Ovary (tissue), 9 donors: ENCODE data around the gene CAPNS1. TPM values are rescaled to one million over a fixed set of nuclear protein-coding genes. Genes with fewer than 3 reads are reported as not detected.
"Not testable (repeated sequence)": the region's sequence is repeated elsewhere in the genome, so short reads cannot be mapped to it uniquely, and the experiment has no call there.

Experiments used
- DNase-seq, 5 donors: peaks; one replicate each; pipeline ENCODE4 v3.0.0-alpha.2; 2019 to 2020
- H3K27ac ChIP-seq, 2 donors: fragments of 200-600 bp; one replicate each; pipeline versions ENCODE4 v1.5.1 to v1.8.0; 2019 to 2022
- H3K27me3 ChIP-seq: fragments of 200-600 bp; one replicate; pipeline ENCODE4 v1.8.0; 2022
- H3K36me3 ChIP-seq: fragments of 200-600 bp; sonication (generic); one replicate; pipeline ENCODE4 v1.5.1; 2019
- H3K4me1 ChIP-seq: one replicate; pipeline ENCODE4 v1.8.1; 2013; ENCODE audit warnings: mild to moderate bottlenecking, moderate library complexity; ENCODE audit not compliant: insufficient read depth
- H3K4me3 ChIP-seq: fragments of 200-600 bp; sonication (generic); one replicate; pipeline ENCODE4 v1.5.1; 2017
- H3K9me3 ChIP-seq, 2 donors: fragments of 200-600 bp in 1 of 2; sonication (generic) in 1 of 2; one replicate each; pipeline versions ENCODE4 v1.5.1 to v1.8.1; 2013 to 2019; ENCODE audit warnings: mild to moderate bottlenecking in 1 of 2, moderate library complexity in 1 of 2
- CTCF ChIP-seq, 3 donors: fragments of 450-650 bp in 2 of 3; fragments of 200-600 bp in 1 of 3; IDR thresholded peaks; one replicate each; pipeline versions ENCODE4 v1.5.1 to v1.8.0; 2016 to 2022; ENCODE audit warnings: antibody characterized with exemption in 3 of 3, mild to moderate bottlenecking in 1 of 3
- EP300 ChIP-seq: sonication (generic); formaldehyde crosslinking; IDR thresholded peaks from one replicate; pipeline ENCODE4 v1.6.1; 2017; ENCODE audit warnings: antibody characterized with exemption
- POLR2A ChIP-seq: fragments of 450-650 bp; IDR thresholded peaks from one replicate; pipeline ENCODE4 v1.6.1; 2017; ENCODE audit warnings: antibody characterized with exemption, mild to moderate bottlenecking, moderate library complexity
- WGBS, 3 donors: extraction: QIAGEN DNeasy Blood & Tissue Kit in 1 of 3; methylation state at CpG; one replicate each; pipeline versions ENCODE4 v1.1.5 to v1.1.7; 2013 to 2017; 5-methylcytosine and 5-hydroxymethylcytosine counted together
- intact Hi-C, 4 donors: fragments of 100-400 bp; cut with DNase I; formaldehyde crosslinking; loops; one replicate each; pipeline versions ENCODE4 v1.11.0 to v1.15.1; 2022 to 2023
- polyA plus RNA-seq, 2 donors: library from polyadenylated mRNA; stranded (reverse); fragments of 200-250 nt in 1 of 2; fragments of 350-450 nt in 1 of 2; fragmentation: Illumina TruSeq in 1 of 2; extraction: RNeasy Lipid Tissue Mini Kit (QIAGEN cat#74804) in 1 of 2; gene quantifications; one replicate each; pipeline ENCODE4 v1.2.3, GENCODE V29; 2013 to 2014
- total RNA-seq, 7 donors: library from RNA; depleted of rRNA in 2 of 7; stranded (reverse); fragments of >200 nt in 2 of 7; fragmentation: NEBNext Ultra II Directional in 3 of 7; extraction: Animal tissue kit (Norgen Biotek cat#: 25700) in 3 of 7; gene quantifications; one replicate each; pipeline versions ENCODE4 v1.1.0 to v1.2.4, GENCODE V29; 2016 to 2023
- donor health status: DM: no; HTN: no; CAD: no; lungs with moderate emphysema.
- donor health status: DM: no; HTN: no; CAD: no.
- donor health status: Bipolar disorder and iron deficiency.
- donor health status: DM: yes; HTN: yes; CAD: no.
- donor health status: DM: no; HTN: no; CAD: no.
- donor health status: DM: yes; HTN: yes; CAD: no.

Gene CAPNS1
- total and polyA plus RNA-seq, 9 donors, result 69.4 to 783 (median 488) TPM

- H3K4me3 ChIP-seq, result peak overlapping the region; percentile 40
- H3K27ac ChIP-seq, result peak overlapping the region in 1 of 2 donors; percentile 73
- H3K9me3 ChIP-seq, result no peaks in the 10 kb centered on the region
- H3K36me3 ChIP-seq, result no peaks in the 10 kb centered on the region
- DNase-seq, result no peak
- intact Hi-C loops, result loop anchor here in 3 of 4 donors (5.0 kb wide), 1 partner anchor 44 kb away; no protein-coding TSS in a partner anchor
- 9 to 12% (median 11%) methylated on average over 10 of the region's 10 CpGs for WGBS, 3 donors
- H3K4me1 ChIP-seq, result no peaks in the 10 kb centered on the region
- TF ChIP-seq EP300, result no peak
- H3K27me3 ChIP-seq, result no peaks in the 10 kb centered on the region
Observed at GRCh38 chr19:36128392-36128736, 11.5 kb upstream of the CAPNS1 start.

DNA sequence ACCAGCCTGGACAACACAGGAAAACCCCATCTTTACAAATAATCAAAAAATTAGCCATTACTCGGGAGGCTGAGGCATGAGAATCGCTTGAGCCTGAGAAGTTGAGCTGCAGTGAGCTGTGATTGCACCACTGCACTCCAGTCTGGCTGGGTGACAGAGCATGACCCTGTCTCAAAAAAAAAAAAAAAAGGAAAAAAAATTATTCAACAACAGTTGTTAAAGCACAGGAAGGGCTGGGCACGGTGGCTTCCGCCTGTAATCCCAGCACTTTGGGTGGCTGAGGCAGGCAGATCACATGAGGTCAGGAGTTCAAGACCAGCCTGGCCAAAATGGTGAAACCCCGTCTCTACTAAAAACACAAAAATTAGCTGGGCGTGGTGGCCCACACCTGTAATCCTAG, 8.6 kb upstream of the CAPNS1 start:
- H3K27ac ChIP-seq, DNase-seq, intact Hi-C loops, H3K36me3 ChIP-seq, H3K4me1 ChIP-seq, H3K9me3 ChIP-seq, H3K4me3 ChIP-seq, H3K27me3 ChIP-seq: not testable (repeated sequence)
- 79 to 88% (median 82%) methylated on average over 6 of the region's 6 CpGs for WGBS, 3 donors

DNA sequence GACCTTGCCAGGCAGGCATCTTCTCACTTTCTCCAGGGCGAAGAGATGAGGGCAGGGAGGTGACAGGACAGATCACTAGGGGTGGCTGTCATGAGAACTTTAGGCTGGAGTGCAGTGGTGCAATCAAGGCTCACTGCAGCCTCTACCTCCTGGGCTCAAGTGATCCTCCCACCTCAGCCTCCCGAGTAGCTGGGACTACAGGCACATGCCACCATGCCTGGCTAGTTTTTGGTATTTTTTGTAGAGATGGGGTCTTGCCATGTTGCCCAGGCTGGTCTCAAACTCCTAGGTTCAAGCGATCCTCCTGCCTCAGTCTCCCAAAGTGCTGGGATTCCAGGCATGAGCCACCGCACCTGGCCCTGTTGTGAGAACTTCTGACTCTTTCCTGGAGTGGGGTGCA, 5.0 kb upstream of the CAPNS1 start:
- H3K4me1 ChIP-seq, intact Hi-C loops, H3K4me3 ChIP-seq, H3K27me3 ChIP-seq, H3K36me3 ChIP-seq, H3K27ac ChIP-seq, DNase-seq, H3K9me3 ChIP-seq: not testable (repeated sequence)
- WGBS, 3 donors, result 88 to 91% (median 90%) methylated on average over 4 of the region's 4 CpGs

DNA sequence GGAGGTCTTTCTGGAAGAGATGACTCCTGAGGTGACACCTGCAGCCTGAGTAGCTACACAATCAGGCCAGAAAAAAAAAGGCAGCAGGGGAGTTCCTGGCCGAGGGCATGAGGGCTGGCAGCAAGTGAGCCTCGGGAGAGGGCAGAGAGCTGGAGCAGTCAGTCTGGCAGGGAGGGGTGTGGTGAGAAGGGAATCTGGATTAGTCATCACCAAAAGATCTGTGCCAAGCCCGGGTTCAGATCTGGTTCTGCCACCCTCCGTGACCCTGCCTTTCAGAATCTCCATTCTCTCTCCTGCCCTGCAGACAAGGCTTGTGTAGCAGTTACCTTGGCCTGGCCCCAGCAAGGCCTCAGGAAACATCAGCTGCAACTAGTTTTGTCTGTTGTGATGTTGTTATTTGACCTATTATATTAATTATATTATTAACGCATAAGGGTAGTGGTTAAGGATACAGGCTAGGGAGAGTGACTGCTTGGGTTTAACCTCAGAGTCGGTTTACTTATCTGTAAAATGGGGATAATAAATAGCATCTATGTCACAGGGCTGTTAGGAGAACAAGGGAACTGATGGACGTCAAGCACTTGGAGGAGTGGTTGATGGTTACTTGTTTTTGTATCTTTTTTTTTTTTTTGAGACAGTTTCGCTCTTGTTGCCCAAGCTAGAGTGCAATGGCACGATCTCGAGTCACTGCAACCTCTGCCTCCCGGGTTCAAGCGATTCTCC, 2.7 kb upstream of the CAPNS1 start:
- intact Hi-C loops, result no loop called here
- Histone ChIP-seq H3K4me1 (peaks cover 6% of the 10 kb centered on the region), H3K36me3 (no peaks in the 10 kb centered on the region), H3K9me3 (no peaks in the 10 kb centered on the region), H3K27me3 (no peaks in the 10 kb centered on the region), H3K27ac (no peak overlapping the region), H3K4me3 (no peak overlapping the region)
- peak in 2 of 5 donors; percentile 39 to 44 for DNase-seq
- 54 to 57% (median 54%) methylated on average over 12 of the region's 12 CpGs for WGBS, 3 donors
- TF ChIP-seq CTCF (IDR thresholded peaks at IDR 0.05) (no peak), POLR2A (no peak), EP300 (no peak)

- Histone ChIP-seq H3K27ac (peak overlapping the region; percentile 81 to 96), H3K4me1 (peaks cover 6% of the 10 kb centered on the region), H3K36me3 (no peaks in the 10 kb centered on the region), H3K9me3 (no peaks in the 10 kb centered on the region), H3K4me3 (peak overlapping the region; percentile 94), H3K27me3 (no peaks in the 10 kb centered on the region)
- no peak for TF ChIP-seq EP300
- TF ChIP-seq CTCF (IDR thresholded peaks at IDR 0.05), result no peak
- no peak for TF ChIP-seq POLR2A
- intact Hi-C loops, result no loop called here
- 29 to 48% (median 34%) methylated on average over 7 of the region's 7 CpGs for WGBS, 3 donors
- DNase-seq, result no peak
Observed at GRCh38 chr19:36139120-36139472, 770 bp upstream of the CAPNS1 start.

DNA sequence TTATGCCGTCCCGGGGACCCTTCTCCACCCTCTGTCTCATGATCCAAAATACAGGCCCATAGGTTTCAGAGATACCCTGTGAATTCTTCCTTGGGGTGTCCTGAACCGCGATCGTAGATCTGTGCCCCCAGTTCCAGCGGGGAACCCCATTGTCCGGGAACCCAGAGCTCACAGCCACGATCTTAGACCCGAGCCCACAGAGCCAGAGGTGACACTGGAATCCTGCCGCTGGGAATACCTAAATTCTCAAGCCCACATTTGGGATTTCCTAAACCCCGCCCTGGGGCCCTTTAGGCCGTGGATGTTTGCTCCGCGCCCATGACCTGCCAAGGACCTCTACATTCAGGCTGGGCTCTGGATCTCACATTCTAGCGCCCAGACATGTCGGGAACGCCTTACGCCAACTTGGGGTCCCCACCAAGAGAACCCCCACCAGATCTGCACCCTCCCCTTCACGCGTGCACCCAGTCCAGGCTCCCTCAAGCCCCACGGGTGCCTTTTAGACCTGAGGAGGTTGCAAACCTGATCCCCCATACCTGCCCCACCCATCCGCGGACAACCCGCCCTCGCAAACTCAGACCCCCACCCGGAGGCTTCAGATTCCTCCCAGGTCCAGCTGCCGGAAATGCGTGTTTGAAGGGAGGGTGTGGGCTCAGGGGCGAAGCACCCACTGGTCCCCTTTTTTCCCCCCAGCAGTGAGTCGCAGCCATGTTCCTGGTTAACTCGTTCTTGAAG, 605 bp downstream of the CAPNS1 start:
- H3K9me3 ChIP-seq, result no peaks in the 10 kb centered on the region
- intact Hi-C loops, result no loop called here
- TF ChIP-seq CTCF (IDR thresholded peaks at IDR 0.05) (no peak), EP300 (no peak), POLR2A (no peak)
- DNase-seq, result peak; percentile 65 to 75 (median 68)
- H3K36me3 ChIP-seq, result no peaks in the 10 kb centered on the region
- H3K4me3 ChIP-seq, result peak overlapping the region; percentile 94
- 0 to 1% (median 0%) methylated on average over 29 to 31 of the region's 31 CpGs for WGBS, 3 donors
- peaks cover 6% of the 10 kb centered on the region for H3K4me1 ChIP-seq
- H3K27me3 ChIP-seq, result no peaks in the 10 kb centered on the region
- peak overlapping the region; percentile 89 to 96 for H3K27ac ChIP-seq
